ACC112 (cell line): Measurements from ENCODE around the gene UNG.
"Not testable (repeated sequence)": the region's sequence is repeated elsewhere in the genome, so short reads cannot be mapped to it uniquely, and the experiment has no call there.

Experiments used
- H2AFZ ChIP-seq: fragments of 200-600 bp; sonication (generic); one replicate; pipeline ENCODE4 v1.6.0; 2017; ENCODE audit warnings: antibody characterized with exemption, low read length; ENCODE audit not compliant: unreplicated experiment
- H3K27ac ChIP-seq: fragments of 200-600 bp; sonication (generic); 2 replicates; pipeline ENCODE4 v1.5.1; 2014; ENCODE audit warnings: low read depth, mild to moderate bottlenecking, antibody characterized with exemption, low read length, moderate library complexity
- H3K27me3 ChIP-seq: fragments of 200-600 bp; sonication (generic); 2 replicates; pipeline ENCODE4 v1.6.1; 2014; ENCODE audit warnings: mild to moderate bottlenecking, antibody characterized with exemption, low read length, moderate library complexity, mixed read lengths; ENCODE audit not compliant: insufficient read depth
- H3K36me3 ChIP-seq: fragments of 200-600 bp; sonication (generic); 2 replicates; pipeline ENCODE4 v1.6.1; 2016; ENCODE audit warnings: mild to moderate bottlenecking, antibody characterized with exemption, low read length, moderate library complexity, mixed read lengths; ENCODE audit not compliant: insufficient read depth
- H3K4me1 ChIP-seq: fragments of 200-600 bp; sonication (generic); one replicate; pipeline ENCODE4 v1.6.1; 2016; ENCODE audit warnings: low read length, mixed read lengths; ENCODE audit not compliant: insufficient read depth, unreplicated experiment, control insufficient read depth
- H3K4me3 ChIP-seq: fragments of 200-600 bp; sonication (generic); 2 replicates; pipeline ENCODE4 v1.5.1; 2014; ENCODE audit warnings: mild to moderate bottlenecking, low read depth, low read length
- H3K79me2 ChIP-seq: fragments of 200-600 bp; sonication (generic); one replicate; pipeline ENCODE4 v1.6.0; 2016; ENCODE audit warnings: low read length; ENCODE audit not compliant: control insufficient read depth, unreplicated experiment, insufficient read depth

UNG gene

DNA sequence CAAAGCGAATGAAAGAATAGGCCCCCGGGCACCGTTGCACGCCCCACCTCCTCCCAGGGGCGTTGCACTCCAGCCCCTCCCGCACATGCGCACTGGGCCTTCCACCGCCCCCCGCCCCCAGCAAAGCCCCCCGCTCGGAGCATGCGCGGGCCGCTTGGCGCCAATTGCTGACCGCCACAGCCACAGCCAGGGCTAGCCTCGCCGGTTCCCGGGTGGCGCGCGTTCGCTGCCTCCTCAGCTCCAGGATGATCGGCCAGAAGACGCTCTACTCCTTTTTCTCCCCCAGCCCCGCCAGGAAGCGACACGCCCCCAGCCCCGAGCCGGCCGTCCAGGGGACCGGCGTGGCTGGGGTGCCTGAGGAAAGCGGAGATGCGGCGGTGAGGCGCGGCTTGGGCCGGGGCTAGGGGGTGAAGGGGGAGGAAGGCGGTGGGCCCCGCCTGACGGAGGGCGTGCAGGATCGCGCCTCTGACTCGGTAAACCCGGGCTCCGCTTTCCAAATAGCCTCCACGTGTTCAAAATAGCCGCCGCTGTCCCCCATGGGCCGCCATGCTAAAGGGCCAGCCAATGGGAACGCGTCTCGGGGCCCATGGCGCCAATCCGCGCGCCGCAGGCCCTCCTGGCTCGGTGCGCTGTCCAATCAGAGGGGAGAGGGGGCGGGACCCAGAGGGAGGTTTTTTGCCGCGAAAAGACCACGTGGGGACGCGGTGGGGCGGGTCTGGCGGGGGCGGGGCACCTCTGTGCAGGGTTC is at the start of gene UNG:
Gene UNG (plus strand): TSS at position 163 of the 748 bp plus-strand sequence. CDS start 83 bp downstream, at position 246.
- no peaks in the 10 kb centered on the region for H3K27me3 ChIP-seq
- peaks cover 13% of the 10 kb centered on the region for H3K36me3 ChIP-seq
- peaks cover 18% of the 10 kb centered on the region for H3K4me1 ChIP-seq
- peaks cover 16% of the 10 kb centered on the region for H3K79me2 ChIP-seq
- H2AFZ ChIP-seq: peak within 1 kb of the TSS; percentile 96
- peak within 1 kb of the TSS; percentile 96 for H3K4me3 ChIP-seq
- H3K27ac ChIP-seq: peak within 1 kb of the TSS; percentile 67

DNA sequence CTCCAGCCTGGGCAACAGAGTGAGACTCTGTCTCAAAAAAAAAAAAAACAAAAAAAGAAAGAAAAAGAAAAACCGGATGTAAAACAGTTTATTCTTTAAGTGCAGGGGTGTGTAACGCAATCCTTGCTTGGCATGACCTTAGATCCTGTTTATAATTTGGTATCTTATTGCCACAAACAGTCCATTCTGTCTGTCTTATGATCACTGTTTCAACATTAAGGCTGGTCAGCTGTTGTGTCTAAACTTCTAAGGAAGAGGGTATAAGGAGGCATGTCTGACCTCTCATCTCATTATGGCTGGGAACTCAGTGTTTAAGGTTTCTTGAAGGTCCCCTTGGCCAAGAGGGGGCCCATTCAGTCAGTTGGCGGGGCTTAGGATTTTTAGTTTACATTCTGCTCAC is 48.7 kb upstream of the UNG start:
- peaks cover 11% of the 10 kb centered on the region for H3K79me2 ChIP-seq
- H3K36me3 ChIP-seq, H3K4me3 ChIP-seq, H3K27ac ChIP-seq, H2AFZ ChIP-seq: not testable (repeated sequence)
- peaks cover 15% of the 10 kb centered on the region for H3K27me3 ChIP-seq
- H3K4me1 ChIP-seq: peaks cover 12% of the 10 kb centered on the region

DNA sequence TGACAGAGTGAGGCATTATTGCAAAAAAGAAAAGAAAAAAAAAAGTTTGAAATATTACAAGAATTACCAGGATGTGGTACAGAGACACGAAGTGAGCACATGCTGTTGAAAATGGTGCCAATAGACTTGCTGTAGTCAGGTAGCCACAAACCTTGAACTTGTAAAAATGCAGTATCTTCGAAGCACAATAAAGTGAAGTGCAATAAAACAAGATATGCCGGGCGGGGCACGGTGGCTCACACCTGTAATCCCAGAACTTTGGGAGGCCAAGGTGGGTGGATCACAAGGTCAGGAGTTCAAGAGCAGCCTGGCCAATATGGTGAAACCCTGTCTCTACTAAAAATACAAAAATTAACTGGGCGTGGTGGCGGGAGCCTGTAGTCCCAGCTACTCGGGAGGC is 47.6 kb upstream of the UNG start:
- H3K27ac ChIP-seq, H3K27me3 ChIP-seq, H3K4me3 ChIP-seq, H2AFZ ChIP-seq, H3K36me3 ChIP-seq: not testable (repeated sequence)
- peaks cover 15% of the 10 kb centered on the region for H3K79me2 ChIP-seq
- peaks cover 14% of the 10 kb centered on the region for H3K4me1 ChIP-seq

DNA sequence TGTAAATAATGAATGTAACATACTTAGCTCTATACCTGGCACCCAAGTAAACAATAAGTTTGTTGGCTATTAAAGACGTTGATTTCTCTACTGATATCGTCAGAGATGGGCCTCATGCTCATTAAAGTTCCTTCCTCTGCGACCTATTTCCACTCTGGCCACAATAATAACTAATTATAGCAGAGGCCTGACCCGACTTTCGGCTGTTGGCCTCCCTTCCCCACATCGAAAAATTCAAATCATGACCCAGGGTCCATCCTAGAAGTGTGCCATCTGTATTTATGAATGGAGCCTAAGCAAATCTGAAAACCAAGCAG is 45.3 kb upstream of the UNG start:
- no peak overlapping the region for H3K27ac ChIP-seq
- peaks cover 15% of the 10 kb centered on the region for H3K79me2 ChIP-seq
- H3K36me3 ChIP-seq: 0 out of 2 replicates have a peak, but pooled peaks cover 4% of the 10 kb centered on the region
- H2AFZ ChIP-seq: peak overlapping the region; percentile 69
- H3K4me1 ChIP-seq: peaks cover 13% of the 10 kb centered on the region
- no peaks in the 10 kb centered on the region for H3K27me3 ChIP-seq
- H3K4me3 ChIP-seq: peak overlapping the region; percentile 99

DNA sequence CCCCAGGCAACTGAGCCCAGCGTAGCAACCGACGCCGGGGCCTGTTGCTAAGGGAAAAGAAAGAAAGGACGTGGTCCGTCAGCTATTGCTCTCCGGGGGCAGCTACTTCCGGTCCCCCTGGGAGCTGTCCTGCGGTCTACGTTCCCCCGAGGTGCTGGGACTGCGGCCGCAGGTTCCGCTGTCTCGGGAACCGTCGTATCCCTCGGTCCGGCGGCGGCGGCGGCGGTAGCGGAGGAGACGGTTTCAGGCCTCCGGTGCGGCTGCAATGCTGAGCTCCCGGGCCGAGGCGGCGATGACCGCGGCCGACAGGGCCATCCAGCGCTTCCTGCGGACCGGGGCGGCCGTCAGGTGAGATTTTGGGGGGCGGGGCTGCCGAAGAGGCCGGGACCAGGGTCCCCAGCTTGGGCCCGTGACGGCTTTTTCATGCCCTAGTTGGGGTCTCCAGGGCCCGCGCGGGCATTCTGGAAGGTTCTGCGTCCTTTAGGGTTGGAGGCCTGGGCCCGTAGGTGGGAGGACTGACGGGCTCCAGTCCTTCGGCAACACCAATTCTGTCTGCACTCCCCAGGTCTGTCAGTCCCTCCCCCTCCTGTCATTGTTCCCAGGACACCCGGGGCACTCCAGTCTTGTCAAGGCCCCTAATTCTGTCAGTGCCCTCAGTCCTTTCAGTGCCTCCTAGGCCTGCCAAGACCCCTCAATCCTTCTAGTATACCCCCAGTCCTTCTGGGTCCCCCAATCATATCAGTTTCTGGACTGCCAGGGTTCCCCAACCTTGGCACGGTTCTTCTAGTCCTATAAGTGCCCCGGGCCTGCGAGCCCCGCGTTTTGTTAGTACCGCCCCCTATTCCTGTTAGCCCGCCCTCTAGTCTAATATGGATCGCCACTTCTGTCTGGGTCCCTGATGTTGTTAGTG is 44.7 kb upstream of the UNG start, which contains the start of gene USP30:
Gene USP30 (plus strand): TSS at position 163 of the 910 bp plus-strand sequence. CDS start 103 bp downstream, at position 266.
- peak within 1 kb of the TSS; percentile 10; the same call in 1 of the 2 replicates for H3K27ac ChIP-seq
- H3K4me3 ChIP-seq: peak within 1 kb of the TSS; percentile 99
- H3K4me1 ChIP-seq: peaks cover 8% of the 10 kb centered on the region
- peak within 1 kb of the TSS; percentile 100 for H2AFZ ChIP-seq
- no peaks in the 10 kb centered on the region for H3K27me3 ChIP-seq
- H3K36me3 ChIP-seq: 0 out of 2 replicates have a peak, but pooled peaks cover 4% of the 10 kb centered on the region
- peaks cover 15% of the 10 kb centered on the region for H3K79me2 ChIP-seq

DNA sequence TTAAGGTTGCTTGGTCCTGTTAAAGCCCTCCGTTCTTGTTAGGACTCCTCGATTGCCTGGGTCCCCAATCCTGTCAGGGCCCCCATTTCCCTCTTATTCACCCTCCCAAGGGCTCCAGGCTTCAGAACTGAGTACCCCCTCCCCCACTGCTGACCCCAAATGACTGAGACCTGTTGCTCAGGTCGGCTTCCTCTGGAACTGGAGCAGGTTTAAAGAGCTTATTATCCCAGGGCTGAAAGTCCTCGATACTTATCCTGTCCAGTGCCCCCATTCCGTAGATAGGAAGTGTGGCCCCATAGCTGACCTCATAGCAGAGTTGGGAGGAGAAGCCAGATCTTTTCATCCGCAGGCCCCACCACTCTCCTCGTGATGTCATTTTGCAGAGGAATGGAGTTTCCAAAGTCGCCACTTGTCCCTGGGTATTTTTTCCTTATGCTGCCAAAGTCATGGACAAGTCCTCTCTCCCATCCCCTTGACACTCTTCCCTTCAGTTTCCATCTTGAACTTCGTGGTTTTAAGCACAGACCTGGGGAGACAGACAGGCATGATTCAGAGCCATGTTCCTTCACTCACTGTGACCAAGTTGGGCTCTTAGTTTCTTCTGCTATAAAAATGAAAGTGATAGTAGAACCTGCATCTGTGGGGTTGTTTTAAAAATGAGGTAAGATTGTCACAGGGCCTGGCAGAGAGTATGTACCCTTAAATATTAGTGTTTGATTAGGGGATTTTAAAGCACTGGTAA is 43.8 kb upstream of the UNG start:
- 0 out of 2 replicates have a peak, but pooled peaks cover 4% of the 10 kb centered on the region for H3K36me3 ChIP-seq
- no peaks in the 10 kb centered on the region for H3K27me3 ChIP-seq
- H3K4me3 ChIP-seq: peak overlapping the region; percentile 99
- peak overlapping the region; percentile 100 for H2AFZ ChIP-seq
- peaks cover 15% of the 10 kb centered on the region for H3K79me2 ChIP-seq
- H3K27ac ChIP-seq: peak overlapping the region; percentile 21
- peaks cover 8% of the 10 kb centered on the region for H3K4me1 ChIP-seq

DNA sequence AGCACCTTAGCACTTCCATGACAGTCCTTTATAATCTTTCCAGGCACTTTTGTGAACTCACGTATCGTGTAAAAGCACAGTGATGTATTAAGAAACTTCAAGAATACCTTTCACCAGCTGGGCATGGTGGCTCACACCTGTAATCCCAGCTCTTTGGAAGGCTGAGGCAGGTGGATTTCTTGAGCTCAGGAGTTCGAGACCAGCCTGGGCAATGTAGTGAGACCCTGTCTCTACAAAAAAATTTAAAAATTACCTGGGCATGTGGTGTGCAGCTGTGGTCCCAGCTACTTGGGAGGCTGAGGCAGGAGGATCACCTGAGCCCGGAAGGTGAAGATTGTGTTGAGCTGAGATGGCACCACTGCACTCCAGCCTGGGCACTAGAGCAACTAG is 43.3 kb upstream of the UNG start:
- H3K79me2 ChIP-seq: peaks cover 15% of the 10 kb centered on the region
- peak overlapping the region; percentile 99 for H3K4me3 ChIP-seq
- H3K27ac ChIP-seq: peak overlapping the region; percentile 21; the same call in 1 of the 2 replicates
- H3K27me3 ChIP-seq, H3K36me3 ChIP-seq, H3K4me1 ChIP-seq: not testable (repeated sequence)
- peak overlapping the region; percentile 100 for H2AFZ ChIP-seq

DNA sequence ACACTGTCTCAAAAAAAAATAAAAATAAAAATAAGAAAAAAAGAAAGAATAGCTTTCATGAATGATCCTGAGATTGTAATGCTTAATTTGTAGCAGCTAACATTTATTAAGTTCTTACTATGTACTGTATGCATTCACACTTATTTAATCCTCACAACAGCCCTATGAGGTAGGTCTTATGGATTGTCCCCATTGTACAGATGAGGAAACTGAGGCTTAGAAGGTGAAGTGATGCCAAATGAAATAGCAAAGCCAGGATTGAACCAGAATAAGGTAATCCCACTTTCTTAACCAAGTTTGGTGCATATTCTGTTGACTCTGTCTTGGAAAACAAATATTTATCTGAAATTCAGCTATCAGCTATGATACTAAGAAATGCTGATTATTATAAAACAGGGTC is 42.9 kb upstream of the UNG start:
- H3K4me3 ChIP-seq: no peak overlapping the region
- peaks cover 15% of the 10 kb centered on the region for H3K79me2 ChIP-seq
- 0 out of 2 replicates have a peak, but pooled peaks cover 4% of the 10 kb centered on the region for H3K36me3 ChIP-seq
- H3K4me1 ChIP-seq: peaks cover 8% of the 10 kb centered on the region
- no peak overlapping the region for H3K27ac ChIP-seq
- no peaks in the 10 kb centered on the region for H3K27me3 ChIP-seq
- H2AFZ ChIP-seq: no peak overlapping the region

DNA sequence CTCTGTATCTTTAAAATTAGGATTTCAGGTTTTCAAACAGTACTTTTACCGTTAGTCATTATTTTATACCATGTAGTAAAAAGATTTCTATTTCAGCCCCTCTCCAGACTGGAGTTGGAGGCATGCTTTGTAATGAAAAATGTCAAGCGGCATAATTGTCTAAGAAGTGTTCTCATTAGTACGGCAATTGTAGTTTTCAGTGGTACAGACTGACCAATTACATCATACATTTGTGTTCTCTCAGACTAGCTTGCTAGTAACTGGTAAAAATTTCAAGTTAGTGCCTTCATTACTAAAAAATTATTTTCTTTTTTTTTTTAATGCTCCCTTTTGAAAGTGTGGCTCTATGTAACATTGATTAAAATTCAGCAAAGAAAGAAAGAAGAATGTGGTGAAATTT is 40.5 kb upstream of the UNG start:
- Histone ChIP-seq H3K4me3 (no peak overlapping the region), H3K4me1 (peaks cover 8% of the 10 kb centered on the region), H3K27me3 (no peaks in the 10 kb centered on the region), H2AFZ (no peak overlapping the region), H3K79me2 (peaks cover 15% of the 10 kb centered on the region), H3K36me3 (0 out of 2 replicates have a peak, but pooled peaks cover 4% of the 10 kb centered on the region), H3K27ac (no peak overlapping the region)

DNA sequence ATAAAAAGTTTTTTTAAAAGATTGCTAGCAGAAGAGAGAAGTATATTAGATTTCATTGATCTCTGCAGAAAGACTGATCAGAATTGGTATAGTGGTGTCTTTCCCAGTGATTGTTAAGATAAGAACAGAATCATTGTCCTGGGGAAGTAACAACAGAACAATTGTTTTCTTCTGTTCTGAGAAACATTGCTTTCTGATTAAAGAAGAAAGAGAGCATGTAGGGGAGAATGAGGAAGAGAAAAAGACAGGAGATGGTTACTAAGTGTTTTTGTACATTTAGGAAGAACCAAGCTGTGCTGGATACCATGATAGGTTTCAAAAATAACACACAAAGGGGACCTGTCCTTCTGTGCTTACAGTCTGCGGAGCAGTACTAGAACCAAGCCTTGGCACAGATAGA is 40.0 kb upstream of the UNG start:
- Histone ChIP-seq H3K27me3 (no peaks in the 10 kb centered on the region), H3K4me3 (no peak overlapping the region), H3K27ac (no peak overlapping the region), H3K79me2 (peaks cover 15% of the 10 kb centered on the region), H2AFZ (no peak overlapping the region), H3K36me3 (0 out of 2 replicates have a peak, but pooled peaks cover 4% of the 10 kb centered on the region), H3K4me1 (peaks cover 8% of the 10 kb centered on the region)
